Heart left ventricle (tissue), 13 donors: Measurements from ENCODE around the gene ZNF106.

ENCODE experiments used
- POLR2A ChIP-seq, 2 donors: fragments of 450-650 bp; IDR thresholded peaks; one replicate each; pipeline ENCODE4 v1.6.1; 2017; ENCODE audit warnings: antibody characterized with exemption in 2 of 2, mild to moderate bottlenecking in 2 of 2, moderate library complexity in 2 of 2
- TF ChIP-seq, protein P1 (sequence below), 12 donors: fragments of 200-600 bp; sonication (generic) in 4 of 12; IDR thresholded peaks; one replicate each; pipeline versions ENCODE4 v1.5.0 to v1.8.0; 2018 to 2022; ENCODE audit warnings: antibody characterized with exemption in 12 of 12, mild to moderate bottlenecking in 5 of 12
- donor health status: ischemic (EF 13 %, LVEDD 7.1; RV severe dilation, severe dysfunction).
- donor health status: DM: no; HTN: yes; CAD: no.
- donor health status: DM: no; HTN: no; CAD: no.
- donor health status: ischemic (EF 25% LVEDD 6.9; RV normal size, moderate dysfunction).
- donor health status: ischemic (EF 25% LVEDD 5.7; RV mildly dilated, moderate dysfunction).
- donor health status: ischemic (EF 35%, LVEDD 5.7; RV mildly dilated, moderate dysfunction).
- donor health status: nonischemic (EF 11% LVEDD 7.7; RV severe dilation, severe dysfunction).
- donor health status: DM: yes; HTN: yes; CAD: no.
- donor health status: PGD.
- donor health status: ischemic (EF 29% LVEDD 5.4; RV normal size, mild dysfunction).
- donor health status: nonischemic (EF 23%, LVEDD 6.1; RV moderate dilation, normal function).

GRCh38 chr15:42401544-42402454 is 89.1 kb downstream of the ZNF106 start:
- TF ChIP-seq POLR2A (IDR thresholded peaks at IDR 0.05) = no peak
- TF ChIP-seq, protein P1, sequence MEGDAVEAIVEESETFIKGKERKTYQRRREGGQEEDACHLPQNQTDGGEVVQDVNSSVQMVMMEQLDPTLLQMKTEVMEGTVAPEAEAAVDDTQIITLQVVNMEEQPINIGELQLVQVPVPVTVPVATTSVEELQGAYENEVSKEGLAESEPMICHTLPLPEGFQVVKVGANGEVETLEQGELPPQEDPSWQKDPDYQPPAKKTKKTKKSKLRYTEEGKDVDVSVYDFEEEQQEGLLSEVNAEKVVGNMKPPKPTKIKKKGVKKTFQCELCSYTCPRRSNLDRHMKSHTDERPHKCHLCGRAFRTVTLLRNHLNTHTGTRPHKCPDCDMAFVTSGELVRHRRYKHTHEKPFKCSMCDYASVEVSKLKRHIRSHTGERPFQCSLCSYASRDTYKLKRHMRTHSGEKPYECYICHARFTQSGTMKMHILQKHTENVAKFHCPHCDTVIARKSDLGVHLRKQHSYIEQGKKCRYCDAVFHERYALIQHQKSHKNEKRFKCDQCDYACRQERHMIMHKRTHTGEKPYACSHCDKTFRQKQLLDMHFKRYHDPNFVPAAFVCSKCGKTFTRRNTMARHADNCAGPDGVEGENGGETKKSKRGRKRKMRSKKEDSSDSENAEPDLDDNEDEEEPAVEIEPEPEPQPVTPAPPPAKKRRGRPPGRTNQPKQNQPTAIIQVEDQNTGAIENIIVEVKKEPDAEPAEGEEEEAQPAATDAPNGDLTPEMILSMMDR (IDR thresholded peaks at IDR 0.05) = no peak
